T-helper 22 cell (primary cell): ENCODE data around the gene ZNF639.

ENCODE experiments used
- DNase-seq: peaks from one replicate; pipeline ENCODE4 v3.0.0-alpha.2; 2020; ENCODE audit warnings: low read depth

ZNF639 gene

GRCh38 chr3:179318876-179319275 lies 4.0 kb upstream of the ZNF639 start:
- no peak for DNase-seq

- no peak for DNase-seq
These were observed 1.1 kb upstream of the ZNF639 start for GRCh38 chr3:179321668-179322285.

DNA sequence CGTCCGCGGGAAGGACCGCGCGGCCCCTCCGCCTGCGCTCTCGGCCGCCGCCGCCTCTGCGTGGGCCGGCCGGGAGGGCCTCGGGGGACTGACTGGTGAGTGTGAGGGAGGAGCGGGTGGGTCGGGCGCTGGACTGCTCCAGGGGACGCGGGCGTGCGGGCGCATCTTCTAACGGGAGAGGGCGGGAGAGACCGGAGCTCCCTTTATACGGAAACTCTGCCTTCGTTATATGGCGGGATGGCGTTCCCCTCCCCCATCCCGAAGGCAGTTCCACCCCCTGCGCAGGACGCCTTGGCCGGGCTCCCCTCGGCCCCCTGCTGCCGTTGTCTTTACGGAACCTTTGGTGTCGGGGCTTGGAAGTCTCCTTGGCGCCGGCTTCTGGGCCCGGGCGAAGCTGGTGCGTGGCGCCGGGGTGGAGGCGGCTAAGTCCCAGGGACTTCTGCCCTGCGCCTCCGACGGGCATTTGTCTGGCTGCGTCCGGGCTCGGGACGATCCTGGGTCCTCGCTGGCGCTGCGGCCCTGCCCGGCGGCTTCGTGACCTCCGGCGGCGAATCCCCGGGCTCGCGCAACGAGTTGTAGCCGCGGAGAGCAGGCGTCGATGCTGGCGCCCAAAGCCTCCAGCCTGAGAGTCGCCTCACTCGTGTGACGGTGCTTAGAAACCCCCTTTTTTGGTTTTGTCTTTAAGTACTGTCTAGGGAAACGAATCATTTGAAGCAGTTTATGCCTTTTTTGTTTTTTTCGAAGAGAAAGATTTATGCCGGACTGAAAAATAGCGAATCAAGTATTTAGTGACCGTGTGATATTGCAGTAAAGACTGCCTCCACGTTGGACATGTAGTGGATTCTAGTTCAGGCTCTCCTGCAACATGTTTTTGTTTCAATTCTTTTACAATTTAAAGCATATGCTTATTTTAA lies 623 bp downstream of the ZNF639 start:
- DNase-seq: peak; percentile 36

GRCh38 chr3:179324270-179324754 lies 1.5 kb downstream of the ZNF639 start:
- DNase-seq: no peak

DNA sequence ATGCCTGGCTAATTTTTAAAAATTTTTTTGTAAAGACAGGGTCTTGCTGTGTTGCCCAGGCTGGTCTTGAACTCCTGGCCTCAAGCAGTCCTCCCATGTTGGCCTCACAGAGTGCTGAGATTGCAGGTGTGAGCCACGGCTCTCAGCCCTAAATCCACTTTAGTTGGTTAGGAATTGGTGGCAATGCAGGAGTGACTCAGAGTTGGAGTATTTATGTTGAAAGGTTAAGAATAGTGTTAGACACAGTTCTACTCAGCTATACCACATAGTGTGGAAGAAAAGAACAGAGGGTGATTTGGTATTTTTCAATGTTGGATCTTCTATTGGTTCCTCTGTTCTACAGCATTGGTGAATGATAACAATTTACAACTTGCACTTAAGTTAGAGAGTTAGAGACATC lies 7.6 kb downstream of the ZNF639 start:
- no peak for DNase-seq

GRCh38 chr3:179332240-179332639 lies 9.4 kb downstream of the ZNF639 start:
- no peak for DNase-seq

DNA sequence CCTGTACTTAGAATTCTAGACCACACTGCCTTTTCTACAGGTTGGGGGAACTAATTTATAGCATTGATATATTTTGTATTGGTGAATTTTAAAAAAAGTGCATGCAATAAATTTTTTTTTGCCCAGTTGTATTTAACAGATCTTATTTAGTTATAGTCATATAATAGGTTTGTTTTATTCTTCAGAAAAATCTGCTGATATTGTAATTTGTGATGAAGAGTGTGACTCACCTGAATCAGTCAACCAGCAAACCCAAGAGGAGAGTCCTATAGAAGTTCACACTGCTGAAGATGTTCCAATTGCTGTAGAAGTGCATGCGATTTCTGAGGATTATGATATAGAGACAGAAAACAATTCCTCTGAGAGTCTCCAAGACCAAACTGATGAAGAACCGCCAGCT lies 10.3 kb downstream of the ZNF639 start:
- no peak for DNase-seq

DNA sequence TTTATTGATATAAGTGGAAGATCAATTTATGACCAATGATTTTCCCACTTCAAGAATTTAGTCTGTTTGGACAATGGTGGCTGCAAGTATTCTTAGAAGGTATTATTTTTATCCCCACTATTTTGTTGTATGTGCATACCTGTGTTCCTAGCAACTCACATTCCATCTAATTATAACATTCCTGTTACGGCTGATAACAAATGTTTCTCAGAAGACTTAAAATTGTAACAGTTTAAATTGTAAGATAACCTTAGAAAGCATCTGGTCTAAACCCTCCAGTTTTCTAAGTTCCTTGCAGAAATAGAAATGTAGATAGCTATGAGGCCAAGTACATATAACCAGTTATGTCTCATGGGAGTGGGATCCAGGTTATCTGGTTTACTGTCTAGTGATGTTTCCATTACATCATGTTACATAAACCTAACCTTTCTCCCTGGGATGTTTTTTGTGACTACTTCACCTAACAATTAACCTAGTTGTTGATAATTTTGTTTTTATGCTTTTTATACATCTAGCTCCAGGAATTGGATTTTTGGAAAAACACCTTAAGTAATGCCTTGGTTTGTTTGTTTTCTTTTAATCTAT lies 13.6 kb downstream of the ZNF639 start:
- no peak for DNase-seq

GRCh38 chr3:179347345-179348194 lies 24.7 kb downstream of the ZNF639 start, which contains the start of gene MFN1:
Gene MFN1 (plus strand): TSS chr3:179347709. CDS start chr3:179348852, 1,143 bp downstream.
- DNase-seq: peak; percentile 83

DNA sequence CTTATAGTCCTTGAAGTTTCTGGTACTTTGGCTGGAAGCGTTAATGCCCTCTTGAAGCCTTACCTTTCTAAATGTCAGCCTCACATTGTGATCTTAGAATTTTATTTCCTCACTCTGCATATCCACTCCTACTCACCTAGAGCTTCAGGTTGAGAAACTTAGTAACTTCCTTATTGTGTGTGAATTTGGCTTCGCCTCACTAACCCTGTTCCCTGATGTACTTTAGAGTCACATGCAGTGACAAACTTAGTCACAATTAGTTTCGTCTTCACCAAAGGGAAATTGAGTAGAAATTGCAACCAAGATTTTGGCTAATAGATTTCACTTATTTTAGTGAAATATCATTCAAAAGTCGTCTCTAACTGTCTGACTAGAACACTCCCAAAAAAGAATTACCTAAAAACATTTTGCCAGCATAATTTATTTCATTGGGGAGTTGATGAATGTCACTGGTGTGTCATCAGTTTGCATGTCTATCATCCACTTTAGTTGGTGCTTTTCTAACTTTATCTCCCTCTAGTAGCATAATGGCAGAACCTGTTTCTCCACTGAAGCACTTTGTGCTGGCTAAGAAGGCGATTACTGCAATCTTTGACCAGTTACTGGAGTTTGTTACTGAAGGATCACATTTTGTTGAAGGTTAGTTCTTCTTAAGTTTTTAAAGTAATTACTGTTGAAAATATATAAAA lies 25.6 kb downstream of the ZNF639 start:
- no peak for DNase-seq

GRCh38 chr3:179355996-179356395 lies 33.2 kb downstream of the ZNF639 start:
- DNase-seq: no peak

- no peak for DNase-seq
These were observed 40.5 kb downstream of the ZNF639 start for GRCh38 chr3:179363332-179363731.

GRCh38 chr3:179369621-179370020 lies 46.8 kb downstream of the ZNF639 start:
- DNase-seq: no peak

- DNase-seq: no peak
These were observed 51.1 kb downstream of the ZNF639 start for GRCh38 chr3:179373938-179374337.

- DNase-seq: no peak
These were observed 52.5 kb downstream of the ZNF639 start for GRCh38 chr3:179375091-179375999.

GRCh38 chr3:179376474-179376873 lies 53.6 kb downstream of the ZNF639 start:
- no peak for DNase-seq
